ENCODE data around the gene CYP2D6.
"Not testable (repeated sequence)": the region's sequence is repeated elsewhere in the genome, so short reads cannot be mapped to it uniquely, and the experiment has no call there.

Gene CYP2D6

GRCh38 chr22:42154293-42155052, 23.9 kb upstream of the CYP2D6 start:
- peaks cover 15% of the 10 kb centered on the region for H3K36me3 ChIP-seq (ENCODE audit: low read depth)
- H3K4me1 ChIP-seq (ENCODE audit: insufficient read depth, poor library complexity, severe bottlenecking), result peaks cover 7% of the 10 kb centered on the region
- no peaks in the 10 kb centered on the region for H3K9me3 ChIP-seq (ENCODE audit: severe bottlenecking)
- no peaks in the 10 kb centered on the region for H3K27me3 ChIP-seq (ENCODE audit: insufficient read depth, poor library complexity, severe bottlenecking)
- TF ChIP-seq, protein P1, sequence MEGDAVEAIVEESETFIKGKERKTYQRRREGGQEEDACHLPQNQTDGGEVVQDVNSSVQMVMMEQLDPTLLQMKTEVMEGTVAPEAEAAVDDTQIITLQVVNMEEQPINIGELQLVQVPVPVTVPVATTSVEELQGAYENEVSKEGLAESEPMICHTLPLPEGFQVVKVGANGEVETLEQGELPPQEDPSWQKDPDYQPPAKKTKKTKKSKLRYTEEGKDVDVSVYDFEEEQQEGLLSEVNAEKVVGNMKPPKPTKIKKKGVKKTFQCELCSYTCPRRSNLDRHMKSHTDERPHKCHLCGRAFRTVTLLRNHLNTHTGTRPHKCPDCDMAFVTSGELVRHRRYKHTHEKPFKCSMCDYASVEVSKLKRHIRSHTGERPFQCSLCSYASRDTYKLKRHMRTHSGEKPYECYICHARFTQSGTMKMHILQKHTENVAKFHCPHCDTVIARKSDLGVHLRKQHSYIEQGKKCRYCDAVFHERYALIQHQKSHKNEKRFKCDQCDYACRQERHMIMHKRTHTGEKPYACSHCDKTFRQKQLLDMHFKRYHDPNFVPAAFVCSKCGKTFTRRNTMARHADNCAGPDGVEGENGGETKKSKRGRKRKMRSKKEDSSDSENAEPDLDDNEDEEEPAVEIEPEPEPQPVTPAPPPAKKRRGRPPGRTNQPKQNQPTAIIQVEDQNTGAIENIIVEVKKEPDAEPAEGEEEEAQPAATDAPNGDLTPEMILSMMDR (IDR thresholded peaks at IDR 0.05; ENCODE audit: poor library complexity, severe bottlenecking), result no peak
- DNase-seq (ENCODE audit: low spot score), result no peak
- no peak overlapping the region for H3K4me3 ChIP-seq (ENCODE audit: severe bottlenecking)
- H3K27ac ChIP-seq (ENCODE audit: poor library complexity, severe bottlenecking), result no peak overlapping the region
- ATAC-seq (ENCODE audit: low read depth), result no peak

DNA sequence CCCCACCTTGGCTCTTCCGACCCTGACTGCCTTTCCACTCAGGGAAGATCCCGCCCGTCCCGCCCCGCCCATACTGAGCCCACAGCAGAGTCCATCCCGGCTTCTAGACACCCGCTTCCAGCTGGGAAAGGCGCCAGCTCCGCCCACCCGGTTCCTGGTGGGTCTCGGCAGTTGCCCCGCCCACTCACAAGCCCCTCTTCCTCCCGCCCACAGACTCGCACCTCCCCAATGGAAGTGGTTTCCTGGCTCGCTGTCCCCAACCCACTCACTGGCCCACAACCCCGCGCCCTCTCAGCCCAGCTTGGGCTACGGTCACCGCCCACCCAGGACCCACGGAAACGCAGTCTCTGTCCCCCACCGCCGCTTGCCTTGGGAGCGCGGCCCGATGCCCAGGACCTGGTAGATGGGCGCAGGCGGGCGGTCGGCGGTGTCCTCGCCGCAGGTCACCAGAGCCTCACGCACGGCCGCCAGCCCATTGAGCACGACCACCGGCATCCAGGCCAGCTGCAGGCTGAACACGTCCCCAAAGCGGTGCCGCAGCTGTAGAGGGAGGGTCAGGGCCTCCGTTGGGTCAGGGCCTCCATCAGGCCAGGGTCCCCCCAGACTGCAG, 22.2 kb upstream of the CYP2D6 start:
- H3K4me3 ChIP-seq (ENCODE audit: severe bottlenecking), result no peak overlapping the region
- H3K36me3 ChIP-seq (ENCODE audit: low read depth), result peaks cover 12% of the 10 kb centered on the region; the same call in 1 of the 2 replicates
- no peaks in the 10 kb centered on the region for H3K9me3 ChIP-seq (ENCODE audit: severe bottlenecking)
- no peak for DNase-seq (ENCODE audit: low spot score)
- TF ChIP-seq, protein P1 (IDR thresholded peaks at IDR 0.05; ENCODE audit: poor library complexity, severe bottlenecking), result no peak
- no peaks in the 10 kb centered on the region for H3K27me3 ChIP-seq (ENCODE audit: insufficient read depth, poor library complexity, severe bottlenecking)
- H3K27ac ChIP-seq (ENCODE audit: poor library complexity, severe bottlenecking), result no peak overlapping the region
- no peak for ATAC-seq (ENCODE audit: low read depth)
- H3K4me1 ChIP-seq (ENCODE audit: insufficient read depth, poor library complexity, severe bottlenecking), result peaks cover 7% of the 10 kb centered on the region

DNA sequence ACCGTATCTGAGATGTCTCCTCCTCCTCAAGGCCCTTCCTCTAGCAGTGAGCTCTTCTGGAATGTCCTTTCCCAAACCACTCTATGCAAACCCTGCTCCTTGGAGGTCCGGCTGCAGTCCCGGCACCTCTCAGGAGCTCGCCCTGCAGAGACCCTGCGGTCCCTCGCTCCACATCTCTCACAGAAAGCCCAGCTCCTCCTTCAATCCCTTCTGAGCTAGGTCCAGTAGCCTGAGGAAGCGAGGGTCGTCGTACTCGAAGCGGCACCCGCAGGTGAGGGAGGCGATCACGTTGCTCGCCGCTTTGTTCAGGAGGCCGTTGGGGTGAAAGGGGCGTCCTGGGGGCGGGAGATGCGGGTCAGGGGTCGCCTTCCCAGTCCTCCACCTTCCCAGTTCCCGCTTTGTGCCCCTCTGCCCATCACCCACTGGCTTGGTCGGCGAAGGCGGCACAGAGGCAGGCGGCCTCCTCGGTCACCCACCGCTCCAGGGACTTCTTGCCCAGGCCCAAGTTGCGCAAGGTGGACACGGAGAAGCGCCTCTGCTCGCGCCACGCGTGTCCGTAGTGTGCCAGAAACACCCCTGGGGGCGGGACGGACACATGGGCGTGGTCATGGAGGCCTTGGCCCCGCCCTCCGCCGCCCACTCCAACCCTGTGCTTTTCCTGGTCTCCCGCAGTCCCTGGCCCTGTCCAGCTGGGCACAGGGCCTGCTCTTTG, 21.5 kb upstream of the CYP2D6 start:
- TF ChIP-seq, protein P1 (IDR thresholded peaks at IDR 0.05; ENCODE audit: poor library complexity, severe bottlenecking), result no peak
- DNase-seq (ENCODE audit: low spot score), result no peak
- Histone ChIP-seq H3K9me3 (ENCODE audit: severe bottlenecking) (no peaks in the 10 kb centered on the region), H3K4me1 (ENCODE audit: insufficient read depth, poor library complexity, severe bottlenecking) (peaks cover 7% of the 10 kb centered on the region), H3K36me3 (ENCODE audit: low read depth) (peaks cover 12% of the 10 kb centered on the region; the same call in 1 of the 2 replicates), H3K4me3 (ENCODE audit: severe bottlenecking) (no peak overlapping the region), H3K27ac (ENCODE audit: poor library complexity, severe bottlenecking) (no peak overlapping the region), H3K27me3 (ENCODE audit: insufficient read depth, poor library complexity, severe bottlenecking) (no peaks in the 10 kb centered on the region)
- no peak for ATAC-seq (ENCODE audit: low read depth)

DNA sequence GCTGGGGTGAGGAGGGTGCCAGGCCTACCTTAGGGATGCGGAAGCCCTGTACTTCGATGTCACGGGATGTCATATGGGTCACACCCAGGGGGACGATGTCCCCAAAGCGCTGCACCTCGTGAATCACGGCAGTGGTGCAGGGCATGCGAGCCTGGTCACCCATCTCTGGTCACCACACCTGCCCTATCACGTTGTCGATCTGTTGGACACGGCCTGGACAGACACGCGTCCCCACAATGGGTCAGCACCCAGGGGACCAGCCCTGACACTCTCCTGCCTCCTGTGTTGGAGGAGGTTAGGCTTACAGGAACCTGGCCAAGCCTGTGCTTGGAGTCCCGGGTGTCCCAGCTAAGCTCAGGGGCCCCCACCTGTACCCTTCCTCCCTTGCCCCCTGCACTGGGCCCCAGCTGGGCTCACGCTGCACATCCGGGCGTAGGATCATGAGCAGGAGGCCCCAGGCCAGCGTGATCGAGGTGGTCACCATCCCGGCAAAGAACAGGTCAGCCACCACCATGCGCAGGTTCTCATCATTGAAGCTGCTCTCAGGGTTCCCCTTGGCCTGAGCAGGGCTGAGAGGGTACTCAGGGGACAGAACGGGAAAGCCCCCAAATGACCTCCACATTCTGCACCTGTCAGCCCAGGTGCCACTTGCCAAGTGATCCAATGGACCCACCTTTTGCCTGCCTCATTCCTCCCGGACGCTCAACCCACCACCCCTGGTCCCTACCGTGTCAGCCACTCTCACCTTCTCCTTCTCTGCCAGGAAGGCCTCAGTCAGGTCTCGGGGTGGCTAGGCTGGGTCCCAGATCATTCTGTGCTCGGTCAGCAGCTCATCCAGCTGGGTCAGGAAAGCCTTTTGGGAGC, 20.3 kb upstream of the CYP2D6 start:
- DNase-seq (ENCODE audit: low spot score), result no peak
- no peak overlapping the region for H3K27ac ChIP-seq (ENCODE audit: poor library complexity, severe bottlenecking)
- H3K27me3 ChIP-seq (ENCODE audit: insufficient read depth, poor library complexity, severe bottlenecking), result no peaks in the 10 kb centered on the region
- H3K36me3 ChIP-seq (ENCODE audit: low read depth), result peaks cover 12% of the 10 kb centered on the region; the same call in 1 of the 2 replicates
- no peaks in the 10 kb centered on the region for H3K9me3 ChIP-seq (ENCODE audit: severe bottlenecking)
- TF ChIP-seq, protein P1 (IDR thresholded peaks at IDR 0.05; ENCODE audit: poor library complexity, severe bottlenecking), result no peak
- no peaks in the 10 kb centered on the region for H3K4me1 ChIP-seq (ENCODE audit: insufficient read depth, poor library complexity, severe bottlenecking)
- H3K4me3 ChIP-seq (ENCODE audit: severe bottlenecking), result no peak overlapping the region
- ATAC-seq (ENCODE audit: low read depth), result no peak; the same call in 1 of the 3 replicates

DNA sequence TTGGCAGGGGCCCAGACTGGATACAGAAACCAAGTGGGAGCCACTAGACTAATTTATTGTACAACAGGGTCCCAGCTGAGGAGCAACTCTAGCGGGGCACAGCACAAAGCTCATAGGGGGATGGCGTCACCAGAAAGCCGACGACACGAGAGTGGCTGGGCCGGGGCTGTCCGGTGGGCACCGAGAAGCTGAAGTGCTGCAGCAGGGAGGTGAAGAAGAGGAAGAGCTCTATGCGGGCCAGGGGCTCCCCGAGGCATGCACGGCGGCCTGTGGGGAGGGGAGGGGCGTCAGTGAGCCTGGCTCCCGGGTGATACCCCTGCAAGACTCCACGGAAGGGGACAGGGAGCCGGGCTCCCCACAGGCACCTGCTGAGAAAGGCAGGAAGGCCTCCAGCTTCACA, 19.2 kb upstream of the CYP2D6 start:
- not testable (repeated sequence) for H3K9me3 ChIP-seq (ENCODE audit: severe bottlenecking); H3K4me3 ChIP-seq (ENCODE audit: severe bottlenecking); H3K27me3 ChIP-seq (ENCODE audit: insufficient read depth, poor library complexity, severe bottlenecking); DNase-seq (ENCODE audit: low spot score); ATAC-seq (ENCODE audit: low read depth); H3K27ac ChIP-seq (ENCODE audit: poor library complexity, severe bottlenecking); H3K36me3 ChIP-seq (ENCODE audit: low read depth); H3K4me1 ChIP-seq (ENCODE audit: insufficient read depth, poor library complexity, severe bottlenecking)

Measured in RWPE2 (cell line).